MM.1S (cell line): Measurements from ENCODE around the gene NLRP8.

Experiments used
- EZH2 ChIP-seq: fragments of 300-600 bp; sonication (generic); optimal IDR thresholded peaks from 2 replicates; pipeline ENCODE3; 2017; ENCODE audit warnings: low read depth, mild to moderate bottlenecking, antibody characterized with exemption, low read length, mixed read lengths
- EZH2phosphoT487 ChIP-seq: fragments of 300-600 bp; sonication (generic); IDR thresholded peaks from 2 replicates; pipeline ENCODE4 v1.6.1; 2018; ENCODE audit warnings: antibody characterized with exemption, low read length
- TF ChIP-seq, protein P1 (sequence below): fragments of 300-600 bp; sonication (generic); IDR thresholded peaks from 2 replicates; pipeline ENCODE4 v1.5.1; 2016; ENCODE audit warnings: antibody characterized with exemption, low read length, mixed read lengths

GRCh38 chr19:55990831-55991230, 43.2 kb downstream of the NLRP8 start:
- TF ChIP-seq, protein P1, sequence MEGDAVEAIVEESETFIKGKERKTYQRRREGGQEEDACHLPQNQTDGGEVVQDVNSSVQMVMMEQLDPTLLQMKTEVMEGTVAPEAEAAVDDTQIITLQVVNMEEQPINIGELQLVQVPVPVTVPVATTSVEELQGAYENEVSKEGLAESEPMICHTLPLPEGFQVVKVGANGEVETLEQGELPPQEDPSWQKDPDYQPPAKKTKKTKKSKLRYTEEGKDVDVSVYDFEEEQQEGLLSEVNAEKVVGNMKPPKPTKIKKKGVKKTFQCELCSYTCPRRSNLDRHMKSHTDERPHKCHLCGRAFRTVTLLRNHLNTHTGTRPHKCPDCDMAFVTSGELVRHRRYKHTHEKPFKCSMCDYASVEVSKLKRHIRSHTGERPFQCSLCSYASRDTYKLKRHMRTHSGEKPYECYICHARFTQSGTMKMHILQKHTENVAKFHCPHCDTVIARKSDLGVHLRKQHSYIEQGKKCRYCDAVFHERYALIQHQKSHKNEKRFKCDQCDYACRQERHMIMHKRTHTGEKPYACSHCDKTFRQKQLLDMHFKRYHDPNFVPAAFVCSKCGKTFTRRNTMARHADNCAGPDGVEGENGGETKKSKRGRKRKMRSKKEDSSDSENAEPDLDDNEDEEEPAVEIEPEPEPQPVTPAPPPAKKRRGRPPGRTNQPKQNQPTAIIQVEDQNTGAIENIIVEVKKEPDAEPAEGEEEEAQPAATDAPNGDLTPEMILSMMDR: no peak
- TF ChIP-seq EZH2: no peak
- TF ChIP-seq EZH2phosphoT487: no peak
